Activated CD8-positive, alpha-beta memory T cell treated with anti-CD3 and anti-CD28 coated beads, Interleukin-2, amount 50 U/mL, for 24 hours (primary cell): Measurements from ENCODE around the gene CTSE.
"Not testable (repeated sequence)": the region's sequence is repeated elsewhere in the genome, so short reads cannot be mapped to it uniquely, and the experiment has no call there.

Source experiments
- DNase-seq: peaks from one replicate; pipeline ENCODE4 v3.0.0-alpha.2; 2020; ENCODE audit errors: extremely low read depth

The CTSE gene

DNA sequence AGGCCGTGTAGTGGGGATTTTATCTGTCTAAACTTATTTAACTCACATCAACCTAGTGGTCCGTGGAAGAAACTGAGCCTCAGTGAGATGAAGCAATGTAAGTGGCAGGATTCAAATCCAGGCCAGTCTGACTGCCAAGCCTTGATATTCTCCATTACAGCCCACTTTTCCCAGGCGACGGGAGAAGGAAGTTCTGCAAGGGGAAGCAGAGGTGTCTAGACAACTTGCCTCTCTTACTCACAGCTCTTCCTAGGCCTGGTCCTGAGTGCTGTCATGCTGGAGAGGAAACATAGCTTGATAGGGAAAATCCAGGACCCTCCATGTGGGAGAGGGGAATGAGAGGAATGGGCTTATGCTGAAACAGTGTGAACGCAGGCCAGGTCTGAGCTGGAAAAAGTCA lies 9.1 kb downstream of the CTSE start:
- no peak for DNase-seq

DNA sequence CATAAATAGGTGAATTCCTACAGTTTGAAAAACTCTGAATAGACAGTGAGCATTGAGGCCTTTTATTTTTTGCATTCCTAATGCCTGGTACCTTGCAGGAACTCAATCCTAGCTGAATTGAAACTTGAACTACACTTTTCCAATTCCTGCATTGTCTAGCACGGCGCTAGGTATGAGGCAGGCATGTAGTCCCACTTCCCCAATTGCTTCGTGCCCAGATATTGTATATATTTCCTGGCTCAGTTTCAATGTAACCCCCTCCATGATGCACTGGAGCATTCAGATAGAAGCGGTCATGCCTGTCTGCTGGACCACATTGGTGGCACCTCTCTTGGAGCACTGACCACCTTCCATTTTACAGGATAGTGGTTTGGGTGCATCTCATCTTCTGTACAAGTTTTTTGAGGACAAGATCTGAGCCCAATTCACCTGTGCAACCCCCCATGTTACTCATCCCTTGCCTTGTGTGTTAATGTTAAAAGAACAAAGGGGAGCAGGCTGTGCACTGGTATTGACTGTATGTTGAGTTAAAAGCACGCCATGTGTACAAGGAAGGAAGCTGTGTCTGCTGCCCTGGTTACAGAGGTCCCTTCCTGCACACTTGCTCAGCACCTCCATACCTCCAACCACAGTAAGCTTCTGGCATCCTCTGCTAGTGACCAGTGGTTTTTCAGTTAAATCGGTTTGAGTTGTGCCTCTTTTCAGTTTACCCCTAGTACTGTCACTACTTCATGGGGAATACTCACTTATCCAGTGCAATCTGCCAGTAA lies 10.5 kb downstream of the CTSE start:
- DNase-seq = no peak

DNA sequence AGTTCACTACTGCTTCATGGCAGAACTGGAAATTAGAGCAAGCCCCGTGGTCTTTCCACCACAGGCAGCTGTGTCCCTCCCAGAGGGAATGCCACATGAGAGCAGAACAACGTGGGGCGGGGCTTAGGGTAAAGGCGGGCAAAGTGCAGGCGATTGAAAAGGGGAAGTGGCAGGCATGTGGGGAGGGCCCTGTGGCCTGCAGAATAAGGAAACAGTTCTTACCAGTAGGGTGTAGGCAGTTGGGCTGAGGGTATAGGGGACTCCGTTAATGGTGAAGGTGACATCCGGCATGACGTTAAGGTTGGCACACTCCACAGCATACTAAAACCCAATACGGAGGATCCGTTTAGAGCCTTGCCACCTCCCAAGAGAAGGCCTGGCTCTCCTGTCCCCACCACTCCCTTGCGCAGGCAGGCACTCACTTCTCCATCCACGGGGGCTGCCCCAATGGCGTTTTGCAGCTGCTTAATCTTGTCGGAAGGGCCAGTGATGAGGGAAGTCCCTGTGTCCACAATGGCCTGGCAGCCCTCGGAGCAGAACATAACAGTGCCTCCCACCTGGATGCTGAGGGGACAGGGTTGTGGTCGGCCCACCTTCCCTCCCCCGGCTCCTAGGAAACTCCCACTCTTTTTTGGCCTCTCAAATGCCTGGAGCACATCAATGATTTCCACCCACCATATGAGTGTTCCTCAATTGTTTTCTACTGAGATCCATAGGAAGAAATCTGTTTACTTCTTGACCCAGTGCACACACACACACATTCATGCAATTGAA lies 11.4 kb downstream of the CTSE start:
- no peak for DNase-seq

DNA sequence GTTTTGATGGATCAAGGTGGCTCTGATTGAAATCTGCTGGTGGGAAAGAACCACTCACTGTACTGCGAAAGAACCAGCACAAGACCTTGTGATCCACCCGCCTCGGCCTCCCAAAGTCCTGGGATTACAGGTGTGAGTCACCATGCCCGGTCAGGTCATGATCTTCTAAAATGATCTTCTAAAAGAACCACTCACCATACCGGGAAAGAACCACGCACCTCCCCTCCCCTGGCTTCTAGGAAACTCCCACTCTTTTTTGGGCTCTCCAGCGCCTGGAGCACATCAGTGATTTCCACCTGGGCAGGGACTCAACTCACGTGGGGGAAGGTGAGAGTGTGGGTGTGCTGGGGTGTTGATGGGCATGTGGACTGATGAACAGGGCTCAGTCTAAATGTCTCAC lies 12.6 kb downstream of the CTSE start:
- no peak for DNase-seq

DNA sequence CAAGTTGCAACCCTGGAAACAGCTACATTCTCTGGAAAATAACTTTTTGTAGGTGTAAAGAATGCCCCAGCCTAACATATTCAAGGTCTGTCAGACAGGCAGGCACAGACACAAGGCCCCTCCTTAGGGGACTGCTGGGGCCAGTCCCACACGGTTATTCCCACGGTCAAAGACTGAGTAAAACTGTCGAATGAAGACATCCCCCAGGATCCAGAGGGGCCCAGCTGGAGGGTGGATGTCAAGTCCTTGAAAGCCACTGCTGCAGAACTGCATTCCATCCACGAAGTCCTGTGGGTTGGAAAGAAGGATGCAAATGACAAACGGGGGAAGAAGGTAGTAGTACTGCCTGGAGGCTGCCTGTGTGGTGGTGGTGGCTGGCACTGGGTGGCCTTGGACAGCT lies 13.6 kb downstream of the CTSE start:
- no peak for DNase-seq

DNA sequence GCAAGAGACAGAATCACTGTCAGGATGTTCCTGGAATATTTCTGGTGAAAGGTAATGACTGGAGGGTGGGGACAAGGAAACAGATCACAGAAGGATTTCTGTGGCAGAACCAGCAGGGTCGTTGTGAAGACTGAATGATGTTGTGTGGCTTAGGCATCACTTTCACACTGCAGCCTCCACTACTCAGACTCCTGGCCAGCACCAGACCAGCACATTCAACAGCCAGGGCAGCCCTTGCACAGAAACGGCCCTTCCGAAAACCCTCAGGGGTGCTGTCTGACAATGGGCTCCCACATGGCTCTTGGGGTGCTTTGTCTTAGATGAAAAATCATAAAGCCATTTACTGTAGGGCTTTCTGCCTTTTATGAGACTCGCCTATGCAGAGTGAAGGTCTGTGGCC lies 16.7 kb downstream of the CTSE start:
- DNase-seq = no peak

DNA sequence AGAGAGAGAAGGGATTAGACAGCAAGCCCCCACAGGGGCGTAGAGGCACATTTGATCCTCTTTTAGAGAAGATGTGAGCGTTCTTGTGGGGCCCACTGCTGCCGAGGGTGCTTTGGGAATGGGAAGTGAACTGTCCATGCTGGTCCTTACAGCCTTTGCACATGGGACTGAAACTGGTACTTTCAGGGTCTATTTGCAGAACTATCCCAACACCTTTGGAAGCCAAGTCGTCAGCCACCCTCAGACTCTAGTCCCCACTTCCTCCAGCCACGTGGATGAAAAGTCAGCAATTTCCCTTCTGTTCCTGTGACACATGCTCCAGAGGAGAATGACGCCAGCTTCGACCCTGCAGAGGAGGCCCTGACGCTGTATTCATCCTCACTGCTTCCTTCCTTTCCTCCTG lies 17.9 kb downstream of the CTSE start:
- no peak for DNase-seq

DNA sequence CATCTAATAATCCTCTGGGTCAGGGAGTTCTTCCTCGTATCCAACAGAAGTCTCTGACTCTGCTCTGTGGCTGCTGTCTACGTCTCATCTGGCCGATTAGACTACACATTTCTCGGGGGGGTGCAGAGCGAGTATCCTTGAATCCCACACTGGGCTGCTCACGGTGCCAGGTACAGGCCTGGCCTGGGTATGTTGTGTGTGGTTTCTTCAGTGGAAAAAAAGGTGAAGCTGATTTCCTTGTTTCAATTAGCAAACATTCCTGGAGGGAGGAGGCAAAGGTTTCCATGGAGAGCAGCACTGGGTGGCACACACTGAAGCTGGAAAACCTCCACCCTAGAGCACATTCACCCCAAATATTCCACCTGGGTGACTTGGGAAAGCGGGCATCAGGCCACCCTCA lies 18.5 kb downstream of the CTSE start:
- no peak for DNase-seq

DNA sequence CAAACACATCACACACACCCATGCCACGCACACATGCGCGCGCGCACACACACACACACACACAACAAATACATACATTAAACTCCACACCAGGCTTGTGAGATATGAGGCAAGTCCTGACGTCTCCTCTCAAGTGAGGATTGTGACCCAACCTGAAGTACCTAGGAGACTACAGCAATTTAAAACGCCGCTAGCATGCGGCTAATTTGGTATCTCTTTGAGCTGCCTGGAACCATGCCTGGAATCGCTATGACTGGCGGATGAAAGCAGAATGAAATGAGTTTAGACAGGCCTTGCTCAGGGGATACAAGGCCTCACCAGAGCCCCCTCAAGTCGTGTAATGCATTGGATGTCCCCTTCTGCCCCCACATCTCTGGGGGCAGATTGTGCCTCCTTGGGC lies 18.9 kb downstream of the CTSE start:
- DNase-seq = no peak

DNA sequence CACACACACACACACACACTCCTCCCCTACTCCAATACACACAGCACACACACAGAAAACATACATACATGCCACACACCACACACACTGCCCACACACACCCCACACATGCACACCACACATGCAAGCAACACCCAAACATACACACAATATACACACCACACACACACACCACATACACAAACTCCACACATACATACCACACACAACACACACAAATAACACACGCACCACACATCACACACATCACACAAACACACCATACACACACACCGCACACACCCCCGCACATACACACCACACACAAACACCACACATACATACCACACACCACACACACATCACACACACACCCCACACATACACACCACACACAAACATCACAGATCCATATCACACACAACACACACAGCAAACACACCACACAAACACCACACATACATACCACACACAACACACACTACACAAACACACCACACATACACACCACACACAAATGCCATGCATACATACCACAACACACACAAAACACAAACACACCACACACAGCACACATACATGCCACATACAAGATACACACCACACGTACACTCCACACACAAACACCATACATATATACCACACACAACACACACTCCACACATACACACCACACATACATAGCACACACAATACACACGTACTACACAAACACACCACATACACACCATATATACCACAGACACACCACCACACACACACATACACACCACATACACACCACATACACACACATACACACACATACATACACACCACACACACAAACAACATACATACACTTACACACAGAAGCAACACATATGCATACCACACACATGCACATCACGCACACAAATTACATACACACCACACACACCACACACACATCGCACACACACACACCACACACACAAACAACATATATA lies 19.6 kb downstream of the CTSE start:
- DNase-seq = no peak

DNA sequence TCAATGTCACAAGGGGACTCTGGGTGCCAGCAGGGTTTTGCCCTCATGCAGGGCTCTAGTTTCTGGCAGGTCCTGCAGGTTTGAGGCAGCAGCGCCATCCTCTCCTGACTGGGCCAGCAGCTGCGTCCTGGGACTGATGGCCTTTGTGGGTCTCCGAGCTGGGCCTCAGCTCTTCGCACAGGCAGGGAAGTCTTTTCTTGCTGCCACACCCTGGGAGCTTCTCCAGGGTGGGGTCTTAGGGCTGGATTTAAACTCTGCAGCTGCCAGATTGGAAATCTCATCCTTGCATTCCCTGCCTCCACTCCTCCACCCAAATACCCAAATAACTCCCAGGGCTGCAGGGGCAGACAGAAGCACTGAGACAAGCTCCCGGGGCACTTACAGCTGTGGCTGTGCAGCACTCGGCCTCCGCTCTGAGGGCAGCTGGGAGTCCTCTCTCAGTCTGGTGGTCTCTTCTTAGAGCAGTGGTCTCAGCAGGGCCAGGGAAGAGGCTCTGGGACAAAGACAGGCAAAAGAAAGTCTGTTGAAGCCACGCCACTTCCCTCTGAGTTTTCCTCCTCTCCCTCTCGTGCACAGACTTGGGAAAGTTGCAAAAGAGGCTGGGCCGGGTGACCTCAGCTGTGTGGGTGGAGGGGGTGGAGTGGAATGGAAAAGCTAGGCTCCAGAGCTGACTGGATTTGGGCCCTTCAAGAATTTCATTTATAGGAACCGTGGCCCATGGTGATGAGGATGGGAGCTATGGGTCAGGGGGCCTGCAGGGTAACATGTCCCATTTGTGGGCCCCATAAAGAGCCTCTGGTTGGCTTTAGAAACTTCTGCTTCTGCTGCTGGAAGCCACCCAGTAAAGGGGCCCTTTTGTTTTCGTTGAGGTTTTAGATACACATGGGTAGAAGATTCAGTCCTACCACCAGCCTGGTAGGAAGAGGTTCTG lies 20.6 kb downstream of the CTSE start, which contains the start of gene RAB7B:
TSS of gene RAB7B (minus strand) at position 525 of the 931 bp plus-strand sequence. CDS start 9,260 bp downstream, outside the sequence.
- no peak for DNase-seq

DNA sequence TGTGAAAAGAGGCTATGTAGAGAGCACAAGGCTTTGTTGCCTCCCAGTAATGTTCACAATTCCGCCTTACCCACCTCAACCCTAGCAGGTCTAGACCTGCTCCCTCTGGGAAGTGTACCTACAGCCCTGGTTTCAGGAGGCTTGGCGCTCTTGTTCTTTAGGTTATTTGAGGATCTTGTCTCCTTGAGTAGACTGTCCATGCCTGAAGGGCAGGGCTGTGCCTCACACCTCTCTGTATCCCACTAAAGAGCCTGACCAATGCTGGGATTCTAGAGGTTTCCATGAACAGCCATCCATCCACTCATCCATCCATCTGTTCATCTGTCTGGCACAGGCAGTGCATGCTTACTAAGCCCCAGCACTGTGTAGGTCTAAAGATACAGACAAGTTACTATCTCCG lies 21.5 kb downstream of the CTSE start:
- no peak for DNase-seq

DNA sequence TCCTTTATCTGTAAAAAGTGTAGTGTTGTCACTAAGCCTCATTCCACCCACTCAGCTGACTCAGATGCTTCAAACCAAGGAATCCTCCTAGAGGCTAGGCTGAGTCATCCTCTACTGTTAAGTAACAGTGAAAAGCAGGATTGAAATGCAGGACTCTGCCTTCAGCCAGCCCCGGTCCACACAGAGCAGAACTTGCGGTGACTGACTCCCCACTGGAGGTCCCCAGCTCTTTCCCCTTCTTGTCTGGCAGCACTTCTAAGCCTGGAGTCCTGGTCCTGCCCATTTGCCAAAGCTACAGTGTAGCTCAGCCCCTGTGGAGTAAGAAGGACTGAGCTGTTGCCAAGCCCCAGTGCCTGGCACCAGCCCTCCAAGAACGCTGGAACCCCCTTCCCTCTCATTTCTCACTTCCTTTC lies 22.2 kb downstream of the CTSE start:
- DNase-seq = no peak

DNA sequence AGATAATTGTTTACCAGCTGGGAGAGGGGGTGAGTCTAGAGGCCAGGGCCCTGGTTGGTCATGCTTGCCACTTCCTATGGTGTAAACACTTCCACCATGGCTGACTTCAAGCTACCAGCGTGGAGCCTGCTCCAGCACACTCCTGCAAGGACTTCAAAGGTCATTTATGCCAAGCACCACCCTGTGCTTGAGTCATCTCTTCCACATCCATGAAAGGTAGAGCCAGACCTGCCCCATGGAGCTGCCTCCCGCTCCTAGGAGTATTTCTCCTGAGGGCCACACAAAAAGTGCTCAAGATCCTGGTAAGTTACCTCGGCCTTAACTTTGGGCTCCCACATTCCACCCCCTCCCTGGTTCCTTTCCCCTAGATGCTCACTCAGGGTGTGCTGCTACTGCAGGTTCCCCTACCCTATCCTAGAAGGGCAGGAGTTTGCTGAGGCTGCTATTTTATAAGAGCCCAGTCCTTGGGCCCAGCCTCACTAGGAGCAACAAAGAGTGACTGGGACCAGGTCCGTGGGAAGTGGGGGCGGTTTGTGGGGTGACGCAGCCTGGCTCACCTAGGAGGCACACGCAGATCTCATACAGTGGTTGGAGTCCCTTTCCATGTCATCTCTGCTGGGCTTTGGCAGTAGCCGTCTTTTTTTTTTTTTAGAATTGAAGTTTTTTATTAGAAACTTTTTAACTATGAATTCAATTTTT lies 22.9 kb downstream of the CTSE start:
- DNase-seq = no peak

DNA sequence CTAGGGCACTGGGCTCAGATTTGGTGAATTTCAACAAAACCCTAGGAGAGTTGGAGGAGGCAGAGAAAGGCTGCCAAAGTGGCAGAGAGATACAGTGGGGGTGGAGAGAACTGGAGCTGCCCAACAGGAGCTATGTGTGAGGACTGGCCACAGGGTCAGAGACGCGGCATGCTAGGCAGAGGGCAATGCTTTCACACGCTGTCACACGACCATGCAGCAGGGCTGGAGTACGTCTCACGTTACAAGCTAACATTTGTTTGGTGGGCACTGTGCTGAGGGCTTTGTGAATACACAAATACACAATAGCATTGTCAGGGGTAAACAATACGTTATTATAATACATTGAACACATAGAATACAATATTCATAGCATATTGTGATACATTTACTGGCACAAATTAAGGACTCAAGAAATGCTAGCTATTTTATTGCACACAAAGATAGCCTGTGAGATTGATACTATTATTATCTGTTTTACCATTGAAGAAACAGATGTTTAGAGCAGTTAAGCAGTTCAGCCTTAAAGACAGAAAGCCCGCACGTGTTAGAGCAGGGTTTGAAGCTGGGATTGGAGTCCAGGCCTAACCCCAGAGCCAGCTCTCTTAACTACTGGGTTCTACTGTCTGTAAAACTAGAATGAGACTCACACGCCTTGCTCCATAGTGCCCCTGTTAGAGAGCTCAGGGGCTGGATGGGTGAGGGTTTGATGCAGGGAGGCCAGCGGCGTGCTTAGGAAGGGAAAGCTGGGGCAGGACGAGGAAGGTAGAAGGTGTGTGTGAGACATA lies 25.0 kb downstream of the CTSE start:
- no peak for DNase-seq

DNA sequence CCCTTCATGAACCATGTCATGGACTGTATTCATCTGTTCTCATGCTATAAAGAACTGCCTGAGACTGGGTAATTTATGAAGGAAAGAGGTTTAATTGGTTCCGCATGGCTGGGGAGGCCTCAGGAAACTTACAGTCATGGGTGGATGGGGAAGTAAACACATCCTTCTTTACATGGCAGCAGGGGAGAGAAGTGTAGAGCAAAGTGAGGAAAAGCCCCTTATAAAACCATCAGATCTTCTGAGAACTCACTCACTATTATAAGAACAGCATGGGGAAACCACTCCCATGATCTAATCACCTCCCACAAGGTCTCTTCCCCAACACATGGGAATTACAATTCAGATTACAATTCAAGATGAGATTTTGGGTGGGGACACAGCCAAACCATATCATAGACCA lies 27.1 kb downstream of the CTSE start:
- not testable (repeated sequence) for DNase-seq

DNA sequence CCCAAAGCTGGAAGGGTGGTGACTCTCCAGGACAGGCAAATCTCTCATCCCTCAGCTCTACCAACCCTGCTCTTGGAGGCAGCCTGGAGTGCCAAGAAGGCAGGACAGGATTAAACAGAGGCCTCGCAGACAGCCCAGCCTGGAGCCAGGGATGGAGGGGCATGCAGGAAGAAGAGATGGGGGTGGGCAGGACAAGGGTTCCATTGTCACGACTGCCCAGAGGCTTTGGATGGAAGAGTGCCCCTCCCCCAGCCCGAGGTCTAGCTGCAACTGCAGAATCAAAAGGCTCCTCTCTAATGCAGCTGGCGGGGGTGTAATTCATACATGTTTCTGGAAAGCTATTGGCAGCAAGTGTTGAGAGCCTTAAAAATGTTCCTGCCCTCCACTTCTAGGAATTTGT lies 29.3 kb downstream of the CTSE start:
- no peak for DNase-seq

DNA sequence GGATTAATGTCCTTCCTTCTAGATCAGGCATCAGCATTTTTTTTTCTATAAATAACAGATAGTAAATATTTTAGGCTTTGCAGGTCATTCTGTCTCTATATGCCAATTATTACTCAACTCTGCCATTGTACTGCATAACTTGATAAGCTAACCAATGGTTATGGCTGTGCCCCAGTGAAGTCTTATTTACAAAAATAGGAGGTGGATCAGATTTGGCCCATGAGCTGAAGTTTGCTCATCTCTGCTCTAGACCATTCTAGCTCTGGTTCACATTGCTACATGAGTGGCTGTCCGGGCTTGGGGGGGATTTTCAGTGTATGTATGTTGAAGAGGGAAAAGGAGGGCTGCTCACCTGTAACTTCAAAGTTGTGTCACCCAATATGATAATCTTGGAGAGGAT lies 30.6 kb downstream of the CTSE start:
- no peak for DNase-seq

DNA sequence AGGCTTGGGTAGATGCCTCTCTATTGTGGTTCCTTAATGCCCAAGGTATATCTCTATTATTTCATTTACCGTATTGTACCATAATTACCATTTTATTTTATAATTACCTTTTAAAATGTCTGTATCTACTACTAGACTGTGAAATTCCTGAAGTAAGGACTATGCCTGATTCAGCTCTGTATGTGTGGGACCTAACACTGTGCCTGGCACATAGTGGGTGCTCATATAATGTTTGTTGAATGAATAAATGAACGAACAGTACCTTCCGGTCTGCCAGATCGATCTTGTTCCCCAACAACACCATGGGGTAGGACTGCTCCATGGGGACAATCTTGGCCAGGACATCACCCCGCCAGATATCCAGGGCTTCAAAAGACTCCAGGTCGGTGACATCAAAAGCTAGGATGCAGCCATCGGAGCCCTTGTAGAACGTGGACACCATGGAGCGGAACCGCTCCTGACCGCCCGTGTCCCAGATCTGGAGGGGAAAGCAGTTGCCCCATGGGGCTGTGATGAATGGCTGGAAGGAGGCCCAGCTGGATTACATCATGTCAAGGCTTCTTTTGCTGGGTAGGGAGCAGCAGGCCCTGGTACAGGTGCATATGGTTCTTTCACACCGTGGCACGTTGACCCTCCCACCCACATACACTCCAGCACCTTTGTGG lies 31.3 kb downstream of the CTSE start:
- DNase-seq = no peak
